GM18907 (cell line): ENCODE data around the gene FAM204A.

ENCODE experiments used
- ATAC-seq: cut with Tn5 transposase; IDR thresholded peaks from one replicate; pipeline ENCODE4 v1.9.1; 2021; ENCODE audit warnings: mild to moderate bottlenecking, moderate library complexity; ENCODE audit not compliant: unreplicated experiment

Gene FAM204A

DNA sequence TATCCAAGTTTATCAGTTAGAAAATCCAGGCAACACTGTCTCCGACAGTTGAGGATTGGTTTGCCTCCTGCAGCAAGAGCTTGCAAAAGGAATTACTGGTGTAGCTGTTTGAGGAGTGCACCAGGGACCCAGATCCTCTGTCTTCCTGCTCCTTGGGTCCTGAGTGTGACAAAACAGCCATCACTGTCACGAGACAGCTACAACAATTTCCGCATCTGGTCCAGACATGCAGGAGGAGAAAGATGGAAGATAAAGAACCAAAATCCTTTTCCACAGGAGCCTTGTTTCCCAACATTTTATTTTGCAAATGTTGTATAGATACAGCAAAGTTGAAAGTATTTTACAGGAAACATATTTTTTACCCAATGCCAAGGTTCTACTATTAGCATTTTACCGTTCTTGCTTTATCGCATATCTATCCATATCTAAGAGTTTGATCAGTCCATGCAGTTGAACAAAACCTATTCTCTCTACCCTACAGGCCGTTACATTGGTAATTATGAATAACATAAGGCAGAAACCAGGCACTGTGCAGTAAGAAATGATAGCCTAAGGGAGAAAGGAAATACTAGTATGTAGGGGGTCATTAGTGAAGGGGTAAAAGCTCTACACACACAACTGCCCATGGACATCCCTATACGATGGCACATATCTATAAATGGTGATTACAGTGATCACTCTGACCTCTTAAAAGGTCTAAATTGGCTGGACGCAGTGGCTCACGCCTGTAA is 54.9 kb downstream of the FAM204A start:
- ATAC-seq = no peak

DNA sequence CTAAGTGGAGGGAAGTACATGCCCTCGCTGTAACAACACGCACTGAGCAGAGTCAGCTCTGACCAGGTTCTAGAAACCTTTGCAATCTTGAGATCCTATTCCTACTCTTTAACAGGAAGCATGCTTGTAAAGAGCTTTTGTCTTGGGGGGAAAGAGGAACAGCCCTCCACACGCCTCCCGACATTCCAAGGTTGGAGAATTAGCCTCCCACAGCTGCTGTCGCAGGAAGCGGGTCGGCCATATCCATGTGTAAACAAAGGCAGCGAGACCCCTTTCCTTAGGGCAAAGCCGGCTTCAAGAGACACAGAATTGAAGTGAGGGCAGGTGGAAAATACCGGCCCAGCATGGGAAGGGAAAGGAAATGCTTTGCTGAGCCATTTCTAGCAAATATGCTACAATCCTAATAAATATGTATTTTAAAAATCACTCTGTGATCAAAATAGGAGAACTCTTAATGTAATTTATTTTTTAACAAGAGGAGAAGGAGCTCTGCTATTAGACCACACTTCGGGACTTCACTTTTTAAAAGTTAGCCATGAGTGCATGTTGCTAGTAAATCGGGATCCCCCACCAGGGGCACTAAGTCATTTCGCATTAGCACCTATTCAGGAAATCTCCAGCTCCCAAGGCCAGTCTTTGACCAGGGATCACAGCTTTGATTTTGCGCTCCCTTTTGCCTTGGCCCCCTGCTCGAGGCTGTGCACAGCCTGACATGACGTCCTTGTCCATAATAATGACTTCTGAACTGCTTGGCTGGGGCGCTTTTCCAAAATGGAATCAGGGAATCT is 55.9 kb downstream of the FAM204A start:
- ATAC-seq = no peak

DNA sequence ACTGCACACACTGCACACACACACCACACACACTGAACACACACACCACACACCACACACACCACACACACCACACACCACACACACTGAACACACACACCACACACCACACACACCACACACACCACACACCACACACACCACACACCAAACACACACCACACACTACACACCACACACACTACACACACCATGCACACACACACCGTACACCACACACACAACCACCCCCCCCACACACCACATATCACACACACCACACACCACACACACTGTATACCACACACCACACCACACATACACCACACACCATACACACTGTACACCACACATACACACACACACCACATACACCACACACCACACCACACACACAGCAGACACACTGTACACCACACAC is 59.5 kb downstream of the FAM204A start:
- no peak for ATAC-seq

DNA sequence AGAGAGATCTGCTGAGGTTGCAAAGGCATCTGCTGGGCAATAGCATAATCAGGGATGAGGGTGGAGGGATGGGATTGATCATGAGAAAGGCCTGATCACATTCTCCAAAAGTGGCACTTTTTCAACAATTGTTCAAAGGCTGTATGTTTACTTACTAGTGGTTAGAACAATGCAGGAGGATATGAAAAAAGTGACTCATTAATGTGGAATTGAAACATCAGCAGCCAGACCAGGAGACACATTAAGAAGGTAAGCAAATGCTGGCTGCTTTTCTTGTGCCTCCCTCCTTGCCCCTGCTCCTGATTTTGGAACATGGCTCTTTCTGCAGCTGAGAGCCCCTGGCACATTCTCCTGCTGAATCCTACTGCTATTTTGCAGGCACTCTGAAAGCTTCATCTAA is 63.5 kb downstream of the FAM204A start:
- ATAC-seq = no peak

DNA sequence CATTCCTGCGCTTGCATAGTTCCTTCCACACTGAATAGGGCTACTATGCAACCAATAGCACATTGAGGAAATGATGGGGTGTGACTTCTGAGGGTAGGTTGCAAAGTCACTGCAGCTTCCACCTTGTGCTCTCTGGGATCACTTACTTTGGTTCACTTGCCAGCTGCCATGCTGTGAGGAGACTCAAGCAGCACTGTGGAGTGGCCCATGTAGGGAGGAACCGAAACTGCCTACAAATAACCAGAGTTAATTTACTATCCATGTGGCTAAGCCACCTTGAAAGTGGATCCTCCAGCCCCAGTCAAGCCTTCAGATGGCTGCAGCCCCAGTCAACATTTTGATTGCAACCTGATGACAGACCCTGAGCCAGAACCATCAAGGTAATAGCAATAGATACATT is 64.3 kb downstream of the FAM204A start:
- no peak for ATAC-seq

DNA sequence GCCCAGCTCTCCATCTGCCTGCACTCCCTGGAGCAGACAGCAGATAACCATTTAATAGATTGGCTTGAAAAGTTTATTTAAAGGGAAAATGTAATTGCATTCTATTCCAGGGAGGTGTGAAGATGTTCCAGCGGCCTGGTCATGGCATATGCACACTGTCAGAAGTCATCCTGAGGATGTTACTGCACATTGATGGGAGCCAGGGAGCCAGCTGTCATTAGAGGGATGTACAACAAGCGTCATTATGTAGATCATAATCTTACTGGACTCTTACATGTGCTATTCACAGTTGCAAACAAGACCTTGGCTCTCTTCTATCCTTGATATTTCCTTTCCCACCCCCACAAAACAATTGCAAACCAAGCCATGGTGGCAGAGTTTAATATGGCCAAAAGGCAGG is 65.4 kb downstream of the FAM204A start:
- no peak for ATAC-seq

DNA sequence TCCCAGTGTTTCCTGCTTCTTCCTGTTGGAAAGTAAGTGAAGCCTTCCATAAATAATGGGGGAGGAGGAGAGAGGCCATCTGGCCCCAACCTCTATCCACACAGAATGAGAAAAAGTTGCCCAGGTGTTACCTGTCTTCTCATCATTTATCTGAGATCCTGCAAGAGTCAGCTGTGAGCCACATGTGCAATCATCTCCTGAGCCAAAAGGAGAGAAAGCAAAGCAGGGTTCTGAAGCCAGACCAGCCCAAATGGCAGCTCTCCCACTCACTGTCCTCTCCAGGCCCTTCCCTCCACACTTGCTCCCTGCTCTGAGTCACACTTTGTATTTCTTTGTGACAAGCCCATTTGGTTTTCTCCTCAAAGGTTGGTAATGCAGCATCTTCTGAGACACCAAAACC is 65.9 kb downstream of the FAM204A start:
- ATAC-seq = no peak

DNA sequence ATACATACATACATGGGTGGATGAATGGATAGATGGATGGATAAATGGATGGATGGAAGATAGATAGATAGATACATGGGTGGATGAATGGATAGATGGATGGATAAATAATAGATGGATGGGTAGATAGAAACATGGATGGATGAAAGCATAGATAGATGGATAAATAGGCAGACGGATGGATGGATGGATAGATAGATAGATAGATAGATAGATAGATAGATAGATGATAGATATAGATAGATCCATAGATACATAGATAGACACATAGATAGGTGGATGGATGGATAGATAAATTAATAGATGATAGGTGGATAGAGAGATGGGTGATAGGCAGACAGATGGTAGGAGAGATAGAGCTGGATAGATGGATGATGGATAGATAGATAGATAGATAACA is 68.5 kb downstream of the FAM204A start:
- ATAC-seq = no peak

DNA sequence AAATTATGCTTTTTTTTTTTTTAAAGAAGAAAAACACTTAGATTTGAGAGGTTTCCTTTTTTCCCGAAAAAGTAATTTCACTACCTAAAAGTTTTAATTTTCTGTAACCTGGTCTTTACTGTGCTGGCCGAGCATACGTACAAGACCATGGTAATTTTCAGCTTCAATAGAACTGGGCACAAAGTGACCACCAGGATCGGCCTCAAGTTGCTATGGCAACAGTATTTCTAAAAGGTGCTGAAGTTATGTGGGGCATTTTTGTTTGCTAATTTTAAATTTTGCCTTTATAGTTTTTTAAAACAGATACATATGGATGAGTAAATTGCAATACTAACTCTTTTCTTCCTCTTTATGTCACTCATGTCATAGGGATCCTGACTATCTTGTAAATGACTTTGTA is 69.4 kb downstream of the FAM204A start:
- no peak for ATAC-seq

DNA sequence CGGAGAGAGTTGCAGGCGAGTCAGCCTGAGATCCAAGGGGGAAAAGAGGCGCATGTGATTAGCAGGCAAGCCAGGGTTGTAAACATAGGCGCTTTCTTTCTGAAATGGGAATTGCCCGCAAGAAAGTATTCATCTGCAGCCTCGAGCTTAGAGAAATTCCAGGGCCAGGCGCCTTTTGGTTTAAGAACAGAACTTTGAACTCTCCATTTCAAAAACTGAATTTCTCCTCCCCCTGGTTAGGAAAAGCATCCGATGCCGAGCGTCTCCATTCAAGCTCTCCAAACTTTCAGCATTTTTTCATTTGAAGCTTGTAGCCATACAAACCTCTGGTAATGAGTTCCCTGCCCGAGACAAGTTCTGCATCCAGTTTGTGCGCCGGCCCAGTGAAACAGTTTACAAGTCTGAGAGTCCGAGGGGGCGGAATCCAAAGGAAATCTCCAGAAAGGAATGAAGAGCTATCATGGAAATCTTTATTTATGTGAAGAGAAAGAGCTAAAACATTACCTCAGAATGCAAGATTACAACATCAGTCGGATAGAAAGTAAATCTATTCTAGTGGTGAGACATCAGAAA is 69.9 kb downstream of the FAM204A start:
- ATAC-seq = no peak

DNA sequence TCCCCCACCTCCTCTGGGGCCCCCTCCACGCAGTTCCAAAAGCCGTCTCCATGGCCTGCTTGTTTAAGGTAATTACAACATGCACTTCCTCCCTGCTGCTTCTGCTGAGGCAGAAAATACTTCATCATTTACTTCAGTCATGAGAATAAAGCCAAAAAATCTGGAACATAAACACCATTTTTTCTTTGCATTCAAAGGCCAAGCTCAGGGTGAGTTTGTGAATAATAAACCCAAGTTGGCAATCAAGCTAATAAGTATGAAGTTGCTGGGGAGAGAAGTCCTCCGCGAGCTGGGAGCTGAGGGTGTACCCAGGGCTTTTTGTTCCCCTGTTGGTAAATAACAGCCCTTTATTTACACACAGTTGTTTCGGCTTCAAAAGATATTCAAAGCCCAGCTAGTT is 70.5 kb downstream of the FAM204A start:
- no peak for ATAC-seq

DNA sequence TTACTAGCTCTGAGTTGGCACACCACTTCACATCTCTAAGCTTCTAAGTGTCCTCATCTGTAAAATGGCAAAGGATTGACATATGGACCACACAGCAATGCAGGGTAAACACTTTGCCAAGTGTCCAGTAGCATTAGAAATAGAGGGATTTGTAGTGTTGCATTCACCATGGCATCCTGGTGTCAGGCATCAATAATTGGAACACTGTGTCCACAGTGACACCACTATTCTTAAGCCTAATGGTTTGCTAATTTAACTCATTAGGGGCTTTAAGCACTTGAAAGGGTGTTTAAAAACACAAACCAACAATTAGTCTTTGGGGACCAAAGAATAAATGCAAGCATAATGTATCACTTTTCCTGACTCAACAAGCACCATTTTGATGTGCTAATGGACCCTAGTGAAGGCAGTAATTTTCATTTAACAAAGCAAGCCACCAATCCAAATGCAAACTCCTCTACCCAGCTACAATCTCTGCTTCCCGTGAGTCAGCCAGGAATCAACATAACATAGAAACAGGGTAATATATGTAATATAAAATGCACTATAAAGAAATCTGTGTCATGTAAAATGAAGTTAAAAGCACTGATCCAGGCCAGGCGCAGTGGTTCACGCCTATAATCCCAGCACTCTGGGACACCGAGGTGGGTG is 75.9 kb downstream of the FAM204A start:
- ATAC-seq = no peak

DNA sequence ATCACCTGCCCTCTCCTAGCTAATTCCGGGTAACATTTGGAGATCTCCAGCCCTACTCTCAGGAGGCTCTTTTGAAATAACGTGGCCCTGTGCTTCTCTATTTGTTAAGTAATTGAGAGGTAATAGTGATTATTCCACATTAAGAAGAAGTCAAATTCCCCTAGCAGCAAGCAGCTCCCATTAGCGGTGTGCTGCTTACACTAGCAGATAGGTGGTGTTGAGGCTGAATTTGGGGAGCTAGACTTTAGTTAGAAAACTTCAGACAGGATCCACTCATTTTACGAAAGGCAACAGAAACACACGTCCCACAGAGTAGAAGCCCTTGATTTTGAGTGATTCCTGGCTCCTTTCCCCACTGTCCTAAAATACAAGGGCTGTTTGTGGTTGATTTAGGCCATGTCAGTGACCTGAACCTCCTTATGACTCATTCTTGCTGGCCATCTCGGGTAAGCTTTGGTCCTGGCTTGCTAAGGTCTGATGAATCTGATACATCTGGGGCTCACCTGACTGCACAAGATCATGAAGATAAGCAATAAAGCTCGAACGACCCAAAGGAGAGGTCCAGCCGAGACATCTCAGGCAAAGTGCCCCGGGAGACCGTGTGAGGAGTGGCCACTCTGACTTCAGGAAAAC is 77.2 kb downstream of the FAM204A start:
- ATAC-seq = no peak

DNA sequence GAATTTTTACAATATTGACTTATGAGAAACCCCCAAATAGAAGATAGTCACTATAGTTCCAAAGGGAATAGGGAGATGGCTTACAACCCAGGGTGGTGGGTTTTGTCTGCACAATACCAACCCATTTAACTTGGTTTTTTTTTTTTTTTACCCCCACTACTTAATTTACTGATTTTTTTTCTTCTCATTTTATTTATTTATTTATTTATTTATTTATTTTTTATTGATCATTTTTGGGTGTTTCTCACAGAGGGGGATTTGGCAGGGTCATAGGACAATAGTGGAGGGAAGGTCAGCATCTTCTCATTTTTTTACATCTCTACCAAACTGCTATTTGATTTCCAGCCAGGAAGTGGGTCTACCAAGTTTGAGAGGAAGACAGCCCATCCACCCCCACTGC is 77.9 kb downstream of the FAM204A start:
- ATAC-seq = no peak

DNA sequence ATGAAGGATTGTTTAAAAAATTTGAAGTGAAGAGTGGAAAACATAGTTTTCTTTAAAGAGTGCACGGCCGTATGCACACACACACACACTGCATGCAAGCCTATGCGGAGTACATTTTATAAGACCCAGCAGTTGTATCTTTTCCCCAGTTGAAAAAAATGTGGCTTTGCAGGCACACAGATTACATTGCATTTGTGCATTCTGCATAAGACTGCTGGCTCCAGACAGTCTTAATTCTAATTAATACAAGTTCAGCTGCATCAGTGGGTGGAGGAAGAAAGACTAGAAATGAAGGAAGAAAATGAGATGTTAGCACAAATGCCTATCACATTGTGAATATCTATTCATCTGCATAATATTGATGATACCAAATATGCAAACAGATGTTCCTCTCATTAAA is 79.6 kb downstream of the FAM204A start:
- ATAC-seq = no peak

DNA sequence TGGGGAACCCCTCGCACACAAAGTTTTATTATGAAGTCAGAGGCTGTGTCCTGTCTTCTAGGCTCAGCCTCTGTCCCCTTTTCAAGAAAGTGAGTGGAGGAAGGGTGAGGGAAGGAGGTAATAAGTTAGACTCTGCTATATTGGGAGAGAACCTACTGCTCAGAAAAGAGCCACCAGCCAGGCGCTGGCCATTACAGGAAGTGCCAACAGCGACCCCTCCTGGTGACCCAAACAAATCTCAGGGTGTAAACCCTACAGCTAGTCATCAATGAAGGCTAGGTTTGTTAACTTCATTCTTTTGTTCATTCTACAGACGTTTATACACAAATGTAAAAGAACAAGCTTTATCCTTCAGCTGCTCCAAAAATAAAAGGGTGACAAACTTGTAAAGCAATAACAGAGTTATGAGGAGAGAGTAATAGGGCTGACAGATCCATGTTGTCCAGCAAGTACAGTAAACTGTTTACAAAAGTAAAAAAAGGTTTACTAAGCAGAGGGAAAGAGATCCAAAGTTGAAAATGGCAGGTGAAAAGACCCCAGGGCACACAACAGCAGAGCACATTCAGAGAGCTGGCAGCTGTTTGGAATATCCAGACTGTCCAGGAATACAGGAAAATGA is 82.7 kb downstream of the FAM204A start:
- ATAC-seq = no peak

DNA sequence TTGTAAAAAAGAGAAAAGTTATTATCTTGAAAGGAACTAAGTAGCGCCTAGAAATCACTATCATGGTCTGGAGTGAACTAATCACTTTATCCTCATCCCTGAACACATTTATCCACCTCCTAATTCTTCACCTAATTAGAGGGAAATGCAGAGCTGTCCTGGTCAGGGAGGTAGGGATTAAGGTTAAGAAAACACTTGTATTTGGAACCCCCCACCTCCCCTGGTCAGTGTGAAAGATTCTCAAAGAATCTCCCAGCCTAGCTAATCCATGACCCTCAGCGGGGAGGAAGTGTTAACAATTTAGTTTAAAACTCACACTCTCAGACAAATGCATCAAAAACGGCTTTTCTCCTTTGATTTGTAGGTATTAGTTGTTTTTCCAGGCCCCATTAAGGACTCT is 83.8 kb downstream of the FAM204A start:
- ATAC-seq = no peak

DNA sequence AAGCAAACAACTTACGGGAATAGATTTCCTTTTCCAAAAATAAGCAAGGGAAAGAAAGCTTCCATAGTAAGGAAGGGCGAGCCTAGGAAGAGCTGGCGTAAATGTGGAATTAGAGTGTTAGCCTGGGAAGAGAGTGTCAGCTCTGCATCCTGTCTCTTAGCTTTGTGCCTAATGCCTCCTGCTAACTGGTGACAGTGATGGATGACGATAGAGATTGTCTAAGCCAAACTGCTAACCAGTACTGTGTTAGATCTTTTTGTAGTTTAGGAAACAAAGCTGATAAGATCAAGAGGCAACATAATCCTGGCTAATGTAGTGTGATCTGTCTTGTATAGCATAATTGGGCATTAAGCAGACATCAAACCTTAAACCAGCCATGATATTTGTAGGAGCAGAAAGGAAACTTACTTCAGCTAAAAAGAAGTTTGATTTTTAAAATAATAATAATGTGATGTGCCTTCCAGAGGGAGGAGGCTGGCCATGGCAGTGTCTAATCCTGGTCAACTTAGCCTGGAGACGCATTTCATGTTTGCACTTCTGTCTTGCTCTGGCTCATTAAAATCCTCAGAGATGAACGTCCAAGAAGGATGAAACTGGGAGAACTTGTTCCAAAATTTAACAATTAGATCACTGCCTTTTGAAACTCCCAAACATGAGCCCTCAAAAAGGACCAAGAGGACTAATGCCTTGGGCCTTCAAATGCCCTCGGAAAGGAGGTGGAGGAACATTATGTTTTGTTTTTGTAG is 85.1 kb downstream of the FAM204A start:
- ATAC-seq = no peak

DNA sequence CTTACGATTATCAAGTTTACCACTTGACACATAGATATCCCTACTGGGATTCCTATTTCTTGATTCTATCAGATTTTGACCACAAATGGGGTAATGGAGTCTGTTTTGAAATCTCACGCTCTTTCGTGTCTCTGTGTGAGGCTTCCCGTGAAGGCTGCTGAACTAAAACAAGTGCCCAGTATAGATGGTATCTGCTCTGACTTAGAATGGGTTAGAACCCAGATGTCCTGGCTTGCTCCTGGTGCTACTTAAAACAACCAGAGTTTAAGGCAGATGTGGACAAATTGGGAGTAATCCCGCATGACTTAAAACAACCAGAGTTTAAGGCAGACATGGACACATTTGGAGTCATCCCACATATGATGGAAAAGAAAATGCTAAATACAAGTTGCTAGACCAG is 85.9 kb downstream of the FAM204A start:
- ATAC-seq = no peak

DNA sequence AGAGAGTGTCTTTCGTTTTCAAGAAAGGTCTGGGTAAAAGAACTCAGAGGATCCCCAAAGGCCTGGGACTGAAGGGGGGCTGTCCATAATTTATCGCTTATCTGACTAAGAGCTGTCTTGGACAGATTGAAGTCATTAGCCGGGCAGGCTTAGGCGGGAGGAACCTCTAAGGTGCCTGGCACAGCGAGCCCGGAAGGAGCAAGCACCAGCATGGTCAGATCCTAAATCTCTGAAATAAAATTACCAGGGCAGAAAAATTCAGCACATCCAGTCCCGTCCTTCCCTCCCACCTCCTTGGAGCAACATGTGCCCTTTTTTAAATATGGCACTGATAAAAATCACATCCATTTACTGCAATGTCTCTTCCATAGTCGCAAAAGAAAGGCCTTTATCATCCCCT is 86.8 kb downstream of the FAM204A start:
- no peak for ATAC-seq
